Measurements from ENCODE around the gene SUCO. TPM values are rescaled to one million over a fixed set of nuclear protein-coding genes. Genes with fewer than 3 reads are reported as not detected.
A peak's percentile ranks its signal among the peaks of the same experiment; 100 is the strongest.

SUCO gene
- total RNA-seq, 4 donors from 2014 or later: 21.1 to 31.6 (median 22.3) TPM

DNA sequence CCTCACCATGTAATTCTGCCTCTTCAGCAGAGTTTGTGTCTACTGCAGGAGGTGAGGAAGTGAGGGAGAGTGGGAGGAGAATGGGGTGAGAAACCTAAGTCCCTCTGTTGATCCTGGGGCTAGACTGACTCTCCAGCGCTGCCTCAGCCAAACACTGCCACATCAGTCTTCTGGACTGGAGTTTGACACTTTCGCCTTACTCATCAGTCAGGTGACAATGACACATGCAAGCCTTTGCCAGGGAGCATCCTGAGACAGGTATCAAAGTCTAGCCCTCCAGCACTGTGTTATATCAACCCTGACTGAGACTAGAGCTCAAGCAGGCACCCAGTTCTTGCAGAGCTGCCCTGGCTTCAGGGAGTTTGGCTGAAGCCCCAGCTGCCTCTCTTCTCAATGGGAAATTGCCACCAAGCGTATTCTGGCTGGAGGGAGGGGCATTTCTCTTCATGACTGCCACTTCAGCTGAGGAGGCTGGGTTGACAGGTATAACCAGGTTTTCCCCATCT is 33.3 kb upstream of the SUCO start:
- Histone ChIP-seq H3K4me3 (no peak overlapping the region), H3K27me3 (no peaks in the 10 kb centered on the region), H3K27ac (replicated peaks in 1 of 4) (no peak overlapping the region), H3K9me3 (no peaks in the 10 kb centered on the region), H3K4me1 (peaks cover 4 to 18% (median 14%) of the 10 kb centered on the region in 4 donors), H3K36me3 (no peaks in the 10 kb centered on the region)
- no peak for TF ChIP-seq EP300 (IDR thresholded peaks at IDR 0.05)
- TF ChIP-seq, protein P1, sequence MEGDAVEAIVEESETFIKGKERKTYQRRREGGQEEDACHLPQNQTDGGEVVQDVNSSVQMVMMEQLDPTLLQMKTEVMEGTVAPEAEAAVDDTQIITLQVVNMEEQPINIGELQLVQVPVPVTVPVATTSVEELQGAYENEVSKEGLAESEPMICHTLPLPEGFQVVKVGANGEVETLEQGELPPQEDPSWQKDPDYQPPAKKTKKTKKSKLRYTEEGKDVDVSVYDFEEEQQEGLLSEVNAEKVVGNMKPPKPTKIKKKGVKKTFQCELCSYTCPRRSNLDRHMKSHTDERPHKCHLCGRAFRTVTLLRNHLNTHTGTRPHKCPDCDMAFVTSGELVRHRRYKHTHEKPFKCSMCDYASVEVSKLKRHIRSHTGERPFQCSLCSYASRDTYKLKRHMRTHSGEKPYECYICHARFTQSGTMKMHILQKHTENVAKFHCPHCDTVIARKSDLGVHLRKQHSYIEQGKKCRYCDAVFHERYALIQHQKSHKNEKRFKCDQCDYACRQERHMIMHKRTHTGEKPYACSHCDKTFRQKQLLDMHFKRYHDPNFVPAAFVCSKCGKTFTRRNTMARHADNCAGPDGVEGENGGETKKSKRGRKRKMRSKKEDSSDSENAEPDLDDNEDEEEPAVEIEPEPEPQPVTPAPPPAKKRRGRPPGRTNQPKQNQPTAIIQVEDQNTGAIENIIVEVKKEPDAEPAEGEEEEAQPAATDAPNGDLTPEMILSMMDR (IDR thresholded peaks at IDR 0.05): no peak
- TF ChIP-seq POLR2AphosphoS5 (IDR thresholded peaks at IDR 0.05): no peak
- no peak for TF ChIP-seq POLR2A (IDR thresholded peaks at IDR 0.05; ENCODE audit: low read depth)
- no peak for DNase-seq (ENCODE audit: extremely low spot score)
- 79% methylated on average over 3 of the region's 3 CpGs for WGBS
- intact Hi-C loops (cut with DNase I): no loop called here

DNA sequence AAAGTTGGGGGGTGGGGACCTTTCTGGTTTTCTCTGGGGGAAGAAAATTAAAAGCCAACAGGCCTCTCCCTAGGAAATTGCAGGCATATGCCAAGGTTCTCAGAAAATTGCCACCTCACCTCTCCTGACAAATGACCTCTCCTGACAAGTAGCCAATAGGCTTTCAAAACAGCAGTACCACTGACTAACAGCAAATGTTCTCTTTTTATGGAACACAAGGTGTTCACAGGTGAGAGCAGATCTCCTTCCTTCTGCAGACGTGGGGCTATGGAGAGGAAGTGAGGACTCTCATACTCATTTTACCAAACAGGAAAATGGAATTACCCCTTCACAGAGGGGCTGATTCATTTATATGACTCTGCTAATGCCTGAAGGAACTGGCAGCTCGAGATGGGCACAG is 32.7 kb upstream of the SUCO start:
- WGBS: 65% methylated on average over 2 of the region's 2 CpGs

DNA sequence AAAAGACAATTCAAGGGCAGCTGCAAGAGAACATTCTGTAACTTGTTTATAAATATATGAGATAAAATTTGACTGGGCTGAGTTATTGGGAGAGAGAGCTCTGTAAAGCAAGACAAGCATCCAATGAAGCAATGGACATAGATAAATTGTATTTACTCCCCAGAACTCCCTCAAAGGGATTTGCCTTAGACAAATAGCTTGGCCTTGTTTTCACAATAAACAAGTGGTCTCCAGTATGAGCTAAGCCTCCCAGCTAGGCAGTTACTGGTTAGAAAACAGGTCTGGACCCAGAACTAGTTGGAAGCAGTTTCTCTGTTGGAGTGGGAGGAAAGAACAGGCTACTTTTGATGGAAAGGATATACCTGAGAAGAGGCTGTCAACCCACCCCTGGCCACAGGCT is 25.2 kb upstream of the SUCO start:
- Histone ChIP-seq H3K36me3 (no peaks in the 10 kb centered on the region), H3K27me3 (no peaks in the 10 kb centered on the region), H3K9me3 (no peaks in the 10 kb centered on the region), H3K4me3 (no peak overlapping the region), H3K4me1 (peaks cover 0 to 8% (median 0%) of the 10 kb centered on the region in 4 donors), H3K27ac (replicated peaks in 1 of 4) (peak overlapping the region in 1 of 4 donors; percentile 30)
- intact Hi-C loops (cut with DNase I): no loop called here
- DNase-seq (ENCODE audit: extremely low spot score): no peak
- TF ChIP-seq EP300 (IDR thresholded peaks at IDR 0.05) (no peak), POLR2AphosphoS5 (IDR thresholded peaks at IDR 0.05) (no peak), POLR2A (IDR thresholded peaks at IDR 0.05; ENCODE audit: low read depth) (no peak)
- TF ChIP-seq, protein P1 (IDR thresholded peaks at IDR 0.05): no peak

More for the DNA sequence above, 32.7 kb upstream of the SUCO start:
- Histone ChIP-seq H3K9me3 (no peaks in the 10 kb centered on the region), H3K27me3 (no peaks in the 10 kb centered on the region), H3K36me3 (no peaks in the 10 kb centered on the region), H3K27ac (replicated peaks in 1 of 4) (no peak overlapping the region), H3K4me3 (no peak overlapping the region), H3K4me1 (peaks cover 4 to 18% (median 14%) of the 10 kb centered on the region in 4 donors)
- no peak for DNase-seq (ENCODE audit: extremely low spot score)
- intact Hi-C loops (cut with DNase I): no loop called here
- TF ChIP-seq EP300 (IDR thresholded peaks at IDR 0.05): no peak
- TF ChIP-seq, protein P1 (IDR thresholded peaks at IDR 0.05): no peak
- no peak for TF ChIP-seq POLR2AphosphoS5 (IDR thresholded peaks at IDR 0.05)
- TF ChIP-seq POLR2A (IDR thresholded peaks at IDR 0.05; ENCODE audit: low read depth): no peak

DNA sequence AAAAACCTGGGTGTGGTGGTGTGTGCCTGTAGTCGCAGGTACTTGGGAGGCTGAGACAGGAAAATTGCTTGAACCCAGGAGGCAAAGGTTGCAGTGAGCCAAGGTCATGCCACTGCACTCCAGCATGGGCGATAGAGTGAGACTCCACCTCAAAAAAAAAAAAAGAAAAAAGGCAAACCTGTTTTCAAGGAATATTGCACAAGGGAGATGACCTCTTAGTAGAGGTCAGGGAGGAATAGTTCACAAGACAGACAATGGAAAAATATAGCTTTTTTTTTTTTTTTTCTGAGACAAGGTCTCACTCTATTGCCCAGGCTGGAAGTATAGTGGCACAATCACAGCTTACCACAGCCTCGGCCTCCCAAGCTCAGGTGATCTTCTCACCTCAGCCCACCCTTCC is 22.5 kb upstream of the SUCO start:
- no peaks in the 10 kb centered on the region for H3K36me3 ChIP-seq
- no peak overlapping the region for H3K27ac ChIP-seq (replicated peaks in 1 of 4)
- intact Hi-C loops (cut with DNase I): no loop called here
- H3K9me3 ChIP-seq: no peaks in the 10 kb centered on the region
- 88% methylated on average over 3 of the region's 3 CpGs for WGBS
- TF ChIP-seq EP300 (IDR thresholded peaks at IDR 0.05) (no peak), POLR2AphosphoS5 (IDR thresholded peaks at IDR 0.05) (no peak), POLR2A (IDR thresholded peaks at IDR 0.05; ENCODE audit: low read depth) (no peak)
- TF ChIP-seq, protein P1 (IDR thresholded peaks at IDR 0.05): no peak
- H3K4me1 ChIP-seq: peaks cover 0 to 8% (median 0%) of the 10 kb centered on the region in 4 donors
- no peak overlapping the region for H3K4me3 ChIP-seq
- no peak for DNase-seq (ENCODE audit: extremely low spot score)
- no peaks in the 10 kb centered on the region for H3K27me3 ChIP-seq

DNA sequence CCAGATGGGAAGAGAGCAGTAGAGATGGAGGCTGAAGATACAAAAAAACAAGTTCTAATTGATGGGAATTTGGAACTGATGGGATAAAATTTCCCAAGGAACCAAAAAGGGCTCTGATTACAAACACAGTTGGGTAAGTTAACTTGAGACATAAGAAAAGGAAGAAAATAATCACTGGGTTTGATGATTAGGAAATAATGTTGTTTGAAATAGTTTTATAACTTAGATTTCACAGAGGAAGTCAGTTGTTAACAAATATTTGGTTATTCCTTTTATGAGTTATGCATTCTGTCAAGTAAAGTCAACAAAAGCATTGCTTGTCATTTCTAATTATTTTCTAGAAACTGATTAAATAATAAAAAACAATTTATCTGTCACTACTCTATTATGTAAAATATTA is 20.4 kb upstream of the SUCO start:
- intact Hi-C loops (cut with DNase I): no loop called here
- Histone ChIP-seq H3K4me3 (no peak overlapping the region), H3K4me1 (peaks cover 0 to 3% (median 0%) of the 10 kb centered on the region in 4 donors), H3K36me3 (no peaks in the 10 kb centered on the region), H3K27me3 (no peaks in the 10 kb centered on the region), H3K9me3 (no peaks in the 10 kb centered on the region), H3K27ac (replicated peaks in 1 of 4) (no peak overlapping the region)
- no peak for TF ChIP-seq EP300 (IDR thresholded peaks at IDR 0.05)
- no peak for TF ChIP-seq POLR2AphosphoS5 (IDR thresholded peaks at IDR 0.05)
- TF ChIP-seq, protein P1 (IDR thresholded peaks at IDR 0.05): no peak
- no peak for TF ChIP-seq POLR2A (IDR thresholded peaks at IDR 0.05; ENCODE audit: low read depth)
- DNase-seq (ENCODE audit: extremely low spot score): no peak

All from esophagus muscularis mucosa (tissue), 4 donors.